Uterus (tissue), 2 donors: ENCODE measurements around the gene MRPS35.
A peak's percentile ranks its signal among the peaks of the same experiment; 100 is the strongest.

Experiments used
- CTCF ChIP-seq, 4 experiments: fragments of 200-600 bp in 2 of 4; fragments of 450-650 bp in 2 of 4; sonication (generic) in 2 of 4; IDR thresholded peaks; one replicate each; pipeline ENCODE4 v1.5.1; 2016 to 2019; ENCODE audit warnings: antibody characterized with exemption in 4 of 4, mild to moderate bottlenecking in 2 of 4, moderate library complexity in 1 of 4
- POLR2A ChIP-seq, 2 donors: fragments of 450-650 bp; IDR thresholded peaks; one replicate each; pipeline ENCODE4 v1.6.1; 2016; ENCODE audit warnings: antibody characterized with exemption in 2 of 2, mild to moderate bottlenecking in 1 of 2, moderate library complexity in 1 of 2

DNA sequence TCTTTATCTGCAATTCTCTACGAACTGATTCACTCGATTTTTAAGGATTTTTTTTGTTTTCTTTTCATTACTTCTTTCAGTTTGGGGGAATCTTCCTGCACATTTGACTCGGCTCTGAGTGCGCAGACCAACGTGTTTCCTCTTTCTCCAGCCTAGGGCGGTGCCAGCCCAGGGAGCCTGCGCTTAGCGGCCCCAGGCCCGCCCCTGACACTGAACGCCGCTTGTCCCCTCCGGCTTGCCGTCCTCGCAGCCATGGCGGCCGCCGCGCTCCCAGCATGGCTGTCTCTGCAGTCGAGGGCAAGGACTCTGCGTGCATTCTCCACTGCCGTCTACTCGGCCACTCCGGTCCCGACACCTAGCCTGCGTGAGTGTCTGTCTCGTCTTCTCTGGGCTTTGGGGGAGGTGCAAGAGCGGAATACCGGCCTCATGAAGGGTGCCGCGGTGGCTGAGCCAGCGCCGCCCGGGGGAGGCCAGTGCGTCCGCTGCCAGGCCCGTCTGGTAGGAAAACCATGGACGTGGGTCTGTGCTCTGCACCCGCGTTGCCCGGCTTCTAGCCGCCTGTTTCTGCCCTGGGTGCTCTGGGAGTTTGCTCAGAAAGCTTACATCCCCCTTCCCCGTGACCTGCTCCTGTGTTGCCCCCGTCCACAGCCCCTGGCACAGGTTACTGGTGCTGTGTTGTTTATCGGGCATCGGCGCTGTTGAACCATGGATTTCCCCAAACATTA is at the start of gene MRPS35:
- TF ChIP-seq CTCF (IDR thresholded peaks at IDR 0.05): peak in 1 of 4 experiments; percentile 35
- TF ChIP-seq POLR2A (IDR thresholded peaks at IDR 0.05): peak; percentile 40 to 67
